Liver (tissue), 3 donors: Measurements from ENCODE around the gene TGDS.
"Not testable (repeated sequence)": the region's sequence is repeated elsewhere in the genome, so short reads cannot be mapped to it uniquely, and the experiment has no call there.

Experiments
- CTCF ChIP-seq: fragments of 150-350 bp; IDR thresholded peaks from 2 replicates; pipeline ENCODE4 v1.5.1; 2017; ENCODE audit warnings: improper control_type of control experiment, low read depth, low read length; ENCODE audit not compliant: missing input control
- EGR1 ChIP-seq, 2 donors: IDR thresholded peaks; 2 replicates each; pipeline ENCODE4 v1.6.1; 2016 to 2018; ENCODE audit warnings: antibody characterized with exemption in 2 of 2, low read depth in 2 of 2
- FOXA1 ChIP-seq: IDR thresholded peaks from 2 replicates; pipeline ENCODE4 v1.6.1; 2016; ENCODE audit warnings: antibody characterized with exemption
- GABPA ChIP-seq, 2 donors: IDR thresholded peaks in 1 of 2; conservative IDR thresholded peaks in 1 of 2; 2 replicates each; pipeline ENCODE4 v1.6.1; 2016; ENCODE audit warnings: antibody characterized with exemption in 2 of 2, mild to moderate bottlenecking in 1 of 2, moderate library complexity in 1 of 2
- MAX ChIP-seq: IDR thresholded peaks from 2 replicates; pipeline ENCODE4 v1.6.1; 2016; ENCODE audit warnings: antibody characterized with exemption
- RAD21 ChIP-seq, 2 donors: IDR thresholded peaks; 2 replicates each; pipeline ENCODE4 v1.6.1; 2016; ENCODE audit warnings: antibody characterized with exemption in 2 of 2, mild to moderate bottlenecking in 2 of 2
- YY1 ChIP-seq: IDR thresholded peaks from 2 replicates; pipeline ENCODE4 v1.6.1; 2016; ENCODE audit warnings: antibody characterized with exemption, mild to moderate bottlenecking
- ZBTB33 ChIP-seq: IDR thresholded peaks from 2 replicates; pipeline ENCODE4 v1.6.1; 2016; ENCODE audit warnings: antibody characterized with exemption
- donor health status: healthy.
- donor health status: healthy.

- TF ChIP-seq EGR1 (IDR thresholded peaks at IDR 0.05; ENCODE audit: low read depth in 2 of 2); GABPA (IDR thresholded peaks at IDR 0.05 in 1 of 2, conservative IDR thresholded peaks at IDR 0.05 in 1 of 2); CTCF; YY1; MAX; RAD21 (IDR thresholded peaks at IDR 0.05); FOXA1; ZBTB33: not testable (repeated sequence)
Measured at GRCh38 chr13:94526956-94527355, 69.0 kb downstream of the TGDS start.
